Vagina (tissue), 2 donors: ENCODE results near the gene RHOBTB3. TPM values are rescaled to one million over a fixed set of nuclear protein-coding genes. Genes with fewer than 3 reads are reported as not detected.

Experiments used
- DNase-seq, 2 donors: peaks; one replicate each; pipeline ENCODE4 v3.0.0-alpha.2; 2017; ENCODE audit errors: extremely low spot score in 2 of 2
- H3K27ac ChIP-seq: fragments of 200-600 bp; sonication (generic); one replicate; pipeline ENCODE4 v1.5.1; 2019
- H3K27me3 ChIP-seq: fragments of 200-600 bp; sonication (generic); one replicate; pipeline ENCODE4 v1.5.1; 2019
- H3K36me3 ChIP-seq, 2 donors: fragments of 200-600 bp; sonication (generic); one replicate each; pipeline ENCODE4 v1.5.1; 2017 to 2019
- H3K4me1 ChIP-seq: fragments of 200-600 bp; sonication (generic); one replicate; pipeline ENCODE4 v1.5.1; 2019
- H3K4me3 ChIP-seq, 2 donors: fragments of 200-600 bp; sonication (generic); 1 replicate in 1 of 2; 2 replicates in 1 of 2; pipeline ENCODE4 v1.5.1; 2016 to 2019
- H3K9me3 ChIP-seq: fragments of 200-600 bp; sonication (generic); one replicate; pipeline ENCODE4 v1.5.1; 2019
- POLR2A ChIP-seq, 2 donors: fragments of 450-650 bp; IDR thresholded peaks; one replicate each; pipeline ENCODE4 v1.6.1; 2017; ENCODE audit warnings: antibody characterized with exemption in 2 of 2, mild to moderate bottlenecking in 2 of 2, moderate library complexity in 2 of 2
- POLR2AphosphoS5 ChIP-seq, 2 donors: sonication (generic); formaldehyde crosslinking; IDR thresholded peaks; one replicate each; pipeline ENCODE4 v1.9.0; 2017; ENCODE audit warnings: antibody characterized with exemption in 2 of 2, mild to moderate bottlenecking in 2 of 2, low read depth in 1 of 2; ENCODE audit not compliant: insufficient read depth in 1 of 2
- intact Hi-C: fragments of 100-400 bp; cut with DNase I; formaldehyde crosslinking; loops from one replicate; pipeline ENCODE4 v1.15.1; 2023
- total RNA-seq: library from RNA; depleted of rRNA; stranded (reverse); fragments of >200 nt; gene quantifications from one replicate; pipeline ENCODE4 v1.2.3, GENCODE V29; 2016
- TF ChIP-seq, protein P1 (sequence below), 3 experiments: fragments of 450-650 bp in 2 of 3; fragments of 200-600 bp in 1 of 3; sonication (generic) in 1 of 3; IDR thresholded peaks; one replicate each; pipeline ENCODE4 v1.5.1; 2017 to 2019; ENCODE audit warnings: antibody characterized with exemption in 3 of 3, mild to moderate bottlenecking in 2 of 3, moderate library complexity in 2 of 3

RHOBTB3 gene
- total RNA-seq, 1 donor from 2014 or later, result 43.2 TPM

GRCh38 chr5:95826949-95827891 is 96.1 kb downstream of the RHOBTB3 start:
- H3K4me3 ChIP-seq, result no peak overlapping the region
- DNase-seq, result no peak
- H3K36me3 ChIP-seq, result no peaks in the 10 kb centered on the region
- H3K27me3 ChIP-seq, result no peaks in the 10 kb centered on the region
- TF ChIP-seq, protein P1, sequence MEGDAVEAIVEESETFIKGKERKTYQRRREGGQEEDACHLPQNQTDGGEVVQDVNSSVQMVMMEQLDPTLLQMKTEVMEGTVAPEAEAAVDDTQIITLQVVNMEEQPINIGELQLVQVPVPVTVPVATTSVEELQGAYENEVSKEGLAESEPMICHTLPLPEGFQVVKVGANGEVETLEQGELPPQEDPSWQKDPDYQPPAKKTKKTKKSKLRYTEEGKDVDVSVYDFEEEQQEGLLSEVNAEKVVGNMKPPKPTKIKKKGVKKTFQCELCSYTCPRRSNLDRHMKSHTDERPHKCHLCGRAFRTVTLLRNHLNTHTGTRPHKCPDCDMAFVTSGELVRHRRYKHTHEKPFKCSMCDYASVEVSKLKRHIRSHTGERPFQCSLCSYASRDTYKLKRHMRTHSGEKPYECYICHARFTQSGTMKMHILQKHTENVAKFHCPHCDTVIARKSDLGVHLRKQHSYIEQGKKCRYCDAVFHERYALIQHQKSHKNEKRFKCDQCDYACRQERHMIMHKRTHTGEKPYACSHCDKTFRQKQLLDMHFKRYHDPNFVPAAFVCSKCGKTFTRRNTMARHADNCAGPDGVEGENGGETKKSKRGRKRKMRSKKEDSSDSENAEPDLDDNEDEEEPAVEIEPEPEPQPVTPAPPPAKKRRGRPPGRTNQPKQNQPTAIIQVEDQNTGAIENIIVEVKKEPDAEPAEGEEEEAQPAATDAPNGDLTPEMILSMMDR (IDR thresholded peaks at IDR 0.05), result no peak
- no peak for TF ChIP-seq POLR2A (IDR thresholded peaks at IDR 0.05)
- TF ChIP-seq POLR2AphosphoS5 (IDR thresholded peaks at IDR 0.05; ENCODE audit: insufficient read depth in 1 of 2, low read depth in 1 of 2), result no peak
- no peaks in the 10 kb centered on the region for H3K9me3 ChIP-seq
- intact Hi-C loops, result no loop called here
- H3K4me1 ChIP-seq, result peaks cover 23% of the 10 kb centered on the region
- no peak overlapping the region for H3K27ac ChIP-seq

DNA sequence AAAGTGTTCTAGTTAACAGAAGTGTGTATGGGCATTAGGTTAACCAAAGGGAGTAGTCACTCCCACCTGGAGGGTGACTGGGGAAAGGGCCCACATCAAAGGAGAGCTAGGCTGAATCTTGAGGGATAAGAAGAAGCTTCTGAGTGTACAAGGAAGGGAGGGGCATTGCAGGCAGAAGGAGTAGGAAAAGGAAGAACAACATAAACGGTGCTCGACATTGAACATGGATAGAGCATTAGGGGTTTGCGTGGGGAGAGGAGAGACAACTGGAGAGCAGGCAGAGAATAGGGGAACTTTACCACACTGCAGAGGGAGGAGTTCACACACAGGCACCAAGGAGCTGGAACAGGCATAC is 96.7 kb downstream of the RHOBTB3 start:
- Histone ChIP-seq H3K27ac (no peak overlapping the region), H3K36me3 (no peaks in the 10 kb centered on the region), H3K4me1 (peaks cover 20% of the 10 kb centered on the region), H3K9me3 (no peaks in the 10 kb centered on the region), H3K4me3 (no peak overlapping the region), H3K27me3 (no peaks in the 10 kb centered on the region)
- DNase-seq, result no peak
- intact Hi-C loops, result no loop called here
- TF ChIP-seq POLR2AphosphoS5 (IDR thresholded peaks at IDR 0.05; ENCODE audit: insufficient read depth in 1 of 2, low read depth in 1 of 2) (no peak), POLR2A (IDR thresholded peaks at IDR 0.05) (no peak)
- TF ChIP-seq, protein P1 (IDR thresholded peaks at IDR 0.05), result no peak

DNA sequence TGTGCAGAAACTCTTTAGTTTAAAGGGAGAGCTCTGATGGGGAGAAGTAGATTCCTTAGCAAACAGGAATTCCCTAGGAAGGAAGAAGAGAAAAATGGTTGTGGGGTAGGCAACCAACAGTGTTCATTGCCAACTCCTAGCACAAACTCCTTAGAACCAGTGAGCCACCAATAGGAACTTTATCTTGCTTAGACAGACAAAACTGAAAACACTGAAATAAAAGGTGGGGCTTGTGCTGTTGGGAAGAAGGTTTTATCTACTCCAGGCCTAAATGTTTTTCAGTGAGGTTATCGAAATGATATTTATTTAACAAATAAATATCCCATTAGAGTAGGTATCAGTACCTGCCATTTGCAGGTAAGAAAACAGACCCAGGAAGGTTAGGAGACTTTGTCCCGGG is 99.1 kb downstream of the RHOBTB3 start:
- H3K4me1 ChIP-seq, result peaks cover 12% of the 10 kb centered on the region
- H3K27ac ChIP-seq, result no peak overlapping the region
- H3K9me3 ChIP-seq, result no peaks in the 10 kb centered on the region
- H3K4me3 ChIP-seq, result no peak overlapping the region
- no peaks in the 10 kb centered on the region for H3K36me3 ChIP-seq
- no peak for DNase-seq
- TF ChIP-seq POLR2A (IDR thresholded peaks at IDR 0.05) (no peak), POLR2AphosphoS5 (IDR thresholded peaks at IDR 0.05; ENCODE audit: insufficient read depth in 1 of 2, low read depth in 1 of 2) (no peak)
- TF ChIP-seq, protein P1 (IDR thresholded peaks at IDR 0.05), result no peak
- intact Hi-C loops, result no loop called here
- H3K27me3 ChIP-seq, result no peaks in the 10 kb centered on the region

DNA sequence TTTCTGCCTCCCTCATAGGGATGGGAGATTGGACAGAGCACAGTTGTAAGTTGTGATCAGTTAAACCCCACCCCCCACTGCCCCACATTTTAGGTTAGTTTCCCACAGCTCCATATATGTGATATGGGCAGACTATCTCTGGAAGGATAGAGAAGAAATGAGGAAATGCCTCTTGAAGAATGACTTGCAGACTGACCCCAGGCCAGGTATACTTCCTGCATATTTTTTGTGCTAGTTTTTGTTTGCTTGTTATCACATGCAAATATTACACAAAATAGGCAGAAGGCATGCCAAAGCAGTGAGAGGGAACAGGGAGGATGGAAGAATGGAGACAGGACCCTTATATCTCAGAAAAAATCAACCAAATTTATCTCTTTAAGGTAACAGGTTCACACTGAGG is 101.5 kb downstream of the RHOBTB3 start:
- H3K4me3 ChIP-seq, result no peak overlapping the region
- no peaks in the 10 kb centered on the region for H3K36me3 ChIP-seq
- no peaks in the 10 kb centered on the region for H3K9me3 ChIP-seq
- intact Hi-C loops, result no loop called here
- no peak overlapping the region for H3K27ac ChIP-seq
- no peaks in the 10 kb centered on the region for H3K27me3 ChIP-seq
- peaks cover 22% of the 10 kb centered on the region for H3K4me1 ChIP-seq
- no peak for DNase-seq
- TF ChIP-seq, protein P1 (IDR thresholded peaks at IDR 0.05), result no peak
- no peak for TF ChIP-seq POLR2AphosphoS5 (IDR thresholded peaks at IDR 0.05; ENCODE audit: insufficient read depth in 1 of 2, low read depth in 1 of 2)
- no peak for TF ChIP-seq POLR2A (IDR thresholded peaks at IDR 0.05)
